ENCODE measurements around the gene PHKB.
"Not testable (repeated sequence)": the region's sequence is repeated elsewhere in the genome, so short reads cannot be mapped to it uniquely, and the experiment has no call there.

Gene PHKB

DNA sequence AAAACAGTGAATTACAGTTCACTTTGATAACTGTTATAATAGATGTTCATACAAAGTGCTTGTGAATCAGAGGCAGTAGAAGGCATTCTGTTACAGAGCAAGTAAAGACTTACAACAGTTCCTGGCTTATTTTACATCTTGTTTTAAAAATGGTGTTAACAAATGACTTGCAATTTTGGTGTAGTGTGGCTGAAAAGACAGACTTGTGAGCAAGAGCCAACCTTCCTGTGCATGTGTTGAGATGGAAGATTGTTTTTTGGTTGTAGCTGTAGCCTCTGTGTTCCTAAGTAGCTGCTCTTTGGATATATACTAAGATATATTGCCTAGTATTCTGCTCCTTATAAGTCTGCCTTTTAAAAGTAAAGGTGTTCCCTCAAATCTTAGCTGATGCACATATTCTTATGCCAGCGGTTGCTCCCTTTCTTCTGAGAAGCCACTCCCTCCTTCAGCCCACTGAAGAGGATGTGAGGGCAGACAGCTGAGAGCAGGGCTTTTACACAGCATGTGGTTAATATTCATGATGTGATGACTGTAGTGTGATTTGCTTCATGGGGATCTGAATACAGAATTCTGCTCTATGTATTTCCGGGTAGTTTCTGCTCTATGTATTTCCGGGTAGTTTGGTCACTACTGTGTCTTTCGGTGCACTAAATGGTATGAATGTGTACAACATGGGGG is 182.3 kb downstream of the PHKB start:
- no peaks in the 10 kb centered on the region for H3K4me1 ChIP-seq
- in situ Hi-C loops (cut with MboI; ENCODE audit: low sequenced_read_pairs) = no loop called here
- H3K9me3 ChIP-seq = no peaks in the 10 kb centered on the region
- DNase-seq (ENCODE audit: low spot score in 2 of 2) = no peak
- no peak overlapping the region for H3K4me3 ChIP-seq
- peaks cover 5% of the 10 kb centered on the region; the same call in 1 of the 2 replicates for H3K36me3 ChIP-seq (replicated peaks)
- no peaks in the 10 kb centered on the region for H3K27me3 ChIP-seq (ENCODE audit: low read depth)

DNA sequence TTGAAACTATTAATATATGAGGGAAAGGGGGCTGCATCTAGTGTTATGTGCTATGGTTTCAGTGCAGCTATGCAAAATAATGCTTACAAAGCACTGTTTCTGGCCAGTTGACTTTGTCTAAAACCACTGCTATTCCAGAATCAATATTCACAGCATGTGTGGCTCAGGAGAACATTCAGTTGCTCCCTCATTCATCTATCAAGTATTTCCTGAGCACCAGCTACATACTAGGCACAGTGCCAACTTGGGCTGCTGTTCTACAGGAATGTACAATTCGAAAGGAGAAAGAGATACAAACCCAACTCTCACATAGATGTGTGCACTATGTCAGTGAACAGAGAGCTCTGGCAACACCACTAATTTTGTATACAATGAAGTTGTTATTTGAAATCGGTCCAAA is 183.0 kb downstream of the PHKB start:
- H3K27me3 ChIP-seq (ENCODE audit: low read depth) = no peaks in the 10 kb centered on the region
- H3K4me3 ChIP-seq = no peak overlapping the region
- in situ Hi-C loops (cut with MboI; ENCODE audit: low sequenced_read_pairs) = no loop called here
- H3K4me1 ChIP-seq = no peaks in the 10 kb centered on the region
- peaks cover 7% of the 10 kb centered on the region; the same call in 1 of the 2 replicates for H3K36me3 ChIP-seq (replicated peaks)
- H3K9me3 ChIP-seq = no peaks in the 10 kb centered on the region
- no peak for DNase-seq (ENCODE audit: low spot score in 2 of 2)

DNA sequence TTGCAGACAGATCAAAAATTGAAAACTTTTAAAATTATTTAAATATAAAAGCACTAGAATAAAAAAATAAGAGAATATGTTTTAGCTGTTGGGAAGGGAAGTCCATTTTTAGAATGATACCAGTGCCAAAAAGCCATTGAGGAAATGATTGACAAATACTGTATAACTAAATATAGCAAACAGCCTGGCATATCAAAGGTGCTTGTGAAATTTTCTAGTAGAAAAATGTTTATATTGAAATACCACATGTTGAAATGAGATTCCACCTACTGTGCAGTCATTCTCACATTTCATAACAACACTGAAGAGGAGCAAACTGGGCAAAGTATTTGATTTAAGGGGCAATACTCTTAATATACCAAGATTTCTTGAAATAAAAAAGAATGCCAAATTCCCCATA is 183.5 kb downstream of the PHKB start:
- in situ Hi-C loops (cut with MboI; ENCODE audit: low sequenced_read_pairs) = no loop called here
- H3K36me3 ChIP-seq (replicated peaks) = peaks cover 10% of the 10 kb centered on the region; the same call in 1 of the 2 replicates
- no peak for DNase-seq (ENCODE audit: low spot score in 2 of 2)

DNA sequence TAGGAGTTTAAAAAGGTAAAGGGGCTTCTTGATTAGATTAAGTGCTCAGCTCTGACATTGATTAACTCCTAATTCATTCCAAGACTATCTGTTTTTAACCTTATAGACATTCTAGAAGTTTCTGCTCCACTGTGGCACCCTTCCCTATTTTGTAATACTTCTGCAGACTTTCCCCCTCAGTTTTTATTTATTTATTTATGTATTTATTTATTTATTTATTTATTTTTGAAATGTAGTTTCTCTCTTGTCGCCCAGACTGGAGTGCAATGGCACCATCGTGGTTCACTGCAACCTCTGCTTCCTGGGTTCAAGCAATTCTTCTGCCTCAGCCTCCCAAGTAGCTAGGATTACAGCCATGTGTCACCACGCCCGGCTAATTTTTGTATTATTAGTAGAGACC is 185.8 kb downstream of the PHKB start:
- H3K4me1 ChIP-seq = no peaks in the 10 kb centered on the region

More for the DNA sequence above, 183.5 kb downstream of the PHKB start:
- Histone ChIP-seq H3K9me3 (no peaks in the 10 kb centered on the region), H3K27me3 (ENCODE audit: low read depth) (no peaks in the 10 kb centered on the region), H3K4me3 (no peak overlapping the region), H3K4me1 (no peaks in the 10 kb centered on the region)

DNA sequence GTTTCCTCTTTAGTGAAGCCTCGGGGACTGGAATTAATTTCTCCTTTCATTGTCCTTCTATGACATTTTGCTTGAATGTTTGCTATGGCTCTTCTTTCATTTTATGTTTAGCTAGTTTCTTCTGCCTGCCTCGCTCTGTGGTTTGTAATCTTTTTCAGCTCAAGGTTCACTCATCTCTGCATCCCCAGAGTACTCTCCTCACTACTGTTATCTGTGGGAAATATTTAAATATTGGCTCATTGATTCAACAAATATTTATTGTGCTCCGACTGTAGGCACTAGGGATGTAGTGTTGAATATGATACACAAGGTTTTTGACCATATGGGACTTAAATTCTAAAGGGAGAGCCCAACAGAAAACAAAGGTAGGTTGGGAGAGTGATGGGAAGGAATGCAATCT is 195.9 kb downstream of the PHKB start:
- H3K27me3 ChIP-seq (ENCODE audit: low read depth) = no peaks in the 10 kb centered on the region
- no peaks in the 10 kb centered on the region for H3K9me3 ChIP-seq
- no peak overlapping the region for H3K4me3 ChIP-seq
- in situ Hi-C loops (cut with MboI; ENCODE audit: low sequenced_read_pairs) = no loop called here
- H3K36me3 ChIP-seq (replicated peaks) = peaks cover 17% of the 10 kb centered on the region
- DNase-seq (ENCODE audit: low spot score in 2 of 2) = no peak
- no peaks in the 10 kb centered on the region for H3K4me1 ChIP-seq

More for the DNA sequence above, 185.8 kb downstream of the PHKB start:
- in situ Hi-C loops (cut with MboI; ENCODE audit: low sequenced_read_pairs) = no loop called here
- Histone ChIP-seq H3K27me3 (ENCODE audit: low read depth) (no peaks in the 10 kb centered on the region), H3K36me3 (replicated peaks) (peaks cover 20% of the 10 kb centered on the region), H3K9me3 (no peaks in the 10 kb centered on the region), H3K4me3 (no peak overlapping the region)
- no peak for DNase-seq (ENCODE audit: low spot score in 2 of 2)

DNA sequence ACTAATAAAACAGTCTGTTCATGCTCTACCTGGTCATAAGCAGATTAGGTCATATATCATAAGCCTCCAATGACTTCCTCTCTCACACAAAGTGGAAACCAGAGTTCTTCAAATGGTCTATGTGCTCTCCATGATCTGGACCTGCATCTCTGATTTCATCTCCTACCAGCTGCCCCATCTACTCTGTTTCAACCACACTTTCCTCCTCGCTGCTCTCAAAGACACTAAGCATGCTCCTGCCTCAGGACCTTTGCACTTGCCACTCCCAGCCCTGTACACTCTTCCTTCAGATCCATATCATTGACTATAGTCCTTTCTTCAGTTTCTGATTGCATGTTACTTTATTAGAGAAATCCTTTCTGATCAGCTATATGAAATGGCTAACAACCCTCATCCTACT is 196.8 kb downstream of the PHKB start:
- H3K4me1 ChIP-seq = no peaks in the 10 kb centered on the region
- in situ Hi-C loops (cut with MboI; ENCODE audit: low sequenced_read_pairs) = no loop called here
- no peaks in the 10 kb centered on the region for H3K9me3 ChIP-seq
- DNase-seq (ENCODE audit: low spot score in 2 of 2) = no peak
- peaks cover 20% of the 10 kb centered on the region for H3K36me3 ChIP-seq (replicated peaks)
- H3K27me3 ChIP-seq (ENCODE audit: low read depth) = no peaks in the 10 kb centered on the region
- no peak overlapping the region for H3K4me3 ChIP-seq

DNA sequence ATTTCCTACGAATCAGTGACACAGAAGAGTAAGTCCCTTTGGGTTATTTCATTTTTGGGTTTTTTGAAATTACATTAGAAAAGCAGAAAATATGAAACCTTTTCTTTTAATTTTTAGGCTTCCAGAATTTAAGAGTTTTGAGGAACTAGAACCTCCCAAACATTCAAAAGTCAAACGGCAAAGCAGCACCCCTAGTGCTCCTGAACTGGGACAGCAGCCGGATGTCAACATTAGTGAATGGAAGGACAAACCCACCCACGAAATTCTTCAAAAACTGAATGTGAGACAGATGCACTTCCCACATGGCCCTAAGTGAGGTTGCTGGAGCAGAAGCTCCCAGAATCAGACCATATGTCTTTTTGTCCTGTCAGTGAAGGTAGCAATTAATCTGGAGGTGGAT is 199.4 kb downstream of the PHKB start:
- Histone ChIP-seq H3K9me3 (no peaks in the 10 kb centered on the region), H3K4me3 (no peak overlapping the region), H3K27me3 (ENCODE audit: low read depth) (no peaks in the 10 kb centered on the region), H3K36me3 (replicated peaks) (peaks cover 14% of the 10 kb centered on the region), H3K4me1 (no peaks in the 10 kb centered on the region)
- DNase-seq (ENCODE audit: low spot score in 2 of 2) = no peak
- in situ Hi-C loops (cut with MboI; ENCODE audit: low sequenced_read_pairs) = no loop called here

DNA sequence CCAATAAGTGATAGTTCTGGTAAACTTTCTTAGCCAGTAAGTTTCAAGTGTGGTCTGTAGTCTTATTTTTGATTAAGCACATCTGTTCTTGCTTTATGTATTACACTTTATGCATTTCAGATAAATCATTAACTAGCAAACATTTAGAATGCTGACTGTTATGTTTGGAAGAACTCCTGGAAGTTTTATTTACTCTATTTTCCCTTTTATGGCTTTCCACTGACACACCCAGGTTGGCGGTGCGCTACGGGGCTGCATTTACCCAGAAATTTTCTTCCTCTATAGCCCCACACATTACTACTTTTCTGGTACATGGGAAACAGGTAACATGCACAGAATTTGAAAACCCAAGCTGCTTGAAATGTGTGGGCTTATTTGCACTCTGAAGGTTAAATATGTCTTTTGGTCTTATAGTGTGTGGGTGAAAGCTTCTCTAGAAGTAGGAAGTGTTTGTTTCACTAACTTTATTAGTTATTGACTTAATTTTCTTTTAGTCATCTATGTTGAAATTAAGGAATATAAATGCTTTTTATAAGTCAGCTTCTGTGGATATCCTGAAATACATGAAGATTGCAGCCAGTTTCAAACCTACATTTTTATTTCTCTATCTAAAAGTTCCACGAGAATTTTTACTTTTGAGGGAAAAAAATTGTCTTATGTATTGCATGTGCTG is 203.7 kb downstream of the PHKB start:
- no peak for DNase-seq (ENCODE audit: low spot score in 2 of 2)
- no peak overlapping the region for H3K4me3 ChIP-seq
- peaks cover 14% of the 10 kb centered on the region for H3K36me3 ChIP-seq (replicated peaks)
- no peaks in the 10 kb centered on the region for H3K4me1 ChIP-seq
- H3K27me3 ChIP-seq (ENCODE audit: low read depth) = no peaks in the 10 kb centered on the region
- in situ Hi-C loops (cut with MboI; ENCODE audit: low sequenced_read_pairs) = no loop called here
- no peaks in the 10 kb centered on the region for H3K9me3 ChIP-seq

DNA sequence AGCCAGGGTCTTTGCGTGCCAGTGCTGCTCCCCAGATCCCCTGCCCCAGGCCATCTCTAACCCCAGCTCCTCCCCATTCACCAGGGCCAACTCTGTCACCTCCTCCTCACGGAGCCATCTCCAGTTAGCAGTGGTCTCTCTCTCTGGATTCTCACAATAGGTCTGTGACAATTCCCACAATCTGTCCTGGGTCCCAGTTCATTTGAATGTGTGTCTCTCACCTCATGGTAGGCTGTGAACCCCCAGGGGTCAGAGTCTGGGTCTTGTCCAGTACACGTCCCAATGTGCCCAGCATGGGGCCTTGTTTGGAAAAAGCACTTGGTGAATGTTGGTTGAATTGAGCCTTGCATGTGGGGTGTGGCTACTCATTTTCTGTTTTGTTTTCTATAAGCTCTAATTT is 205.3 kb downstream of the PHKB start:
- in situ Hi-C loops (cut with MboI; ENCODE audit: low sequenced_read_pairs) = no loop called here

DNA sequence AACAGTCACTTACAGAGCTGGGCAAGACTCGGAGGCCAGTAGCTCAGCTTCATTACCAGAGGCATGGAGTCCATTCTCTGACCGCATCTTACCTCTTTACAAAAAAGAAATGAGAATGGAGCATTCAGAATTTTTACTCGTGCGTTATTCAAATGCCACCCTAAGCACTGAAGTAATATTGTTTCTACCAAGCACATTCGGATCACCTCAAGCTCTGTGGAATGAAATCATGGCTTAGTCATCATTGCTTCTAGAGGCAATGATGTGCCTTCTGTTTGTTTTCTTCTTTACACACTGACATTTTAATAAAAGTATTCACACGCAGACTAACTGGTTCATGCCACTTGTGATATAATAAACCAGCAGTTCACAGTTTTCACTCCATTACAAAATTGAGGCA is 206.8 kb downstream of the PHKB start:
- H3K36me3 ChIP-seq (replicated peaks) = no peaks in the 10 kb centered on the region
- DNase-seq (ENCODE audit: low spot score in 2 of 2) = no peak
- H3K4me1 ChIP-seq = no peaks in the 10 kb centered on the region
- H3K9me3 ChIP-seq = no peaks in the 10 kb centered on the region
- H3K4me3 ChIP-seq = no peak overlapping the region
- in situ Hi-C loops (cut with MboI; ENCODE audit: low sequenced_read_pairs) = no loop called here
- H3K27me3 ChIP-seq (ENCODE audit: low read depth) = no peaks in the 10 kb centered on the region

More for the DNA sequence above, 205.3 kb downstream of the PHKB start:
- Histone ChIP-seq H3K4me3 (no peak overlapping the region), H3K4me1 (no peaks in the 10 kb centered on the region), H3K9me3 (no peaks in the 10 kb centered on the region), H3K27me3 (ENCODE audit: low read depth) (no peaks in the 10 kb centered on the region), H3K36me3 (replicated peaks) (peaks cover 5% of the 10 kb centered on the region)
- DNase-seq (ENCODE audit: low spot score in 2 of 2) = no peak

DNA sequence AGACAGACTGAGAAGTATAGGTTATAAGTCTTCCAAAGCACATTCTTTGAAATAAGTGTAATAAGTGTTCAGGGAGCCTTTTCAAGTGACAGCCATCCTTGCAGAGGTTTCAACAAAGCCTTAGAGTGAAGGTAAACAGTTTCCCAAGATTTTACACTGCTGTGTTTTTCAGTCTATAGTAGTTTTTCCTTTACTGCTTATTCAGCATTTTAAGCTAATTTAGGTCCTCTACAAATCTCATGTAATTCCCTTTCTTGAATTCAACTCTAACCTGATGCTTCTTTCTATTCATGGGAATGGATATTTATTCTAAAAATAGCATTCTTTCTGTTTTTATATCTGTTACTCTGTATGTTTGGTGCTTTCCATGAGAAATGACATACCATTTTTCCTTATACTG is 211.3 kb downstream of the PHKB start:
- Histone ChIP-seq H3K27me3 (ENCODE audit: low read depth) (no peaks in the 10 kb centered on the region), H3K9me3 (no peaks in the 10 kb centered on the region), H3K4me1 (peaks cover 16% of the 10 kb centered on the region), H3K36me3 (replicated peaks) (peaks cover 5% of the 10 kb centered on the region), H3K4me3 (no peak overlapping the region)
- in situ Hi-C loops (cut with MboI; ENCODE audit: low sequenced_read_pairs) = no loop called here
- no peak for DNase-seq (ENCODE audit: low spot score in 2 of 2)

DNA sequence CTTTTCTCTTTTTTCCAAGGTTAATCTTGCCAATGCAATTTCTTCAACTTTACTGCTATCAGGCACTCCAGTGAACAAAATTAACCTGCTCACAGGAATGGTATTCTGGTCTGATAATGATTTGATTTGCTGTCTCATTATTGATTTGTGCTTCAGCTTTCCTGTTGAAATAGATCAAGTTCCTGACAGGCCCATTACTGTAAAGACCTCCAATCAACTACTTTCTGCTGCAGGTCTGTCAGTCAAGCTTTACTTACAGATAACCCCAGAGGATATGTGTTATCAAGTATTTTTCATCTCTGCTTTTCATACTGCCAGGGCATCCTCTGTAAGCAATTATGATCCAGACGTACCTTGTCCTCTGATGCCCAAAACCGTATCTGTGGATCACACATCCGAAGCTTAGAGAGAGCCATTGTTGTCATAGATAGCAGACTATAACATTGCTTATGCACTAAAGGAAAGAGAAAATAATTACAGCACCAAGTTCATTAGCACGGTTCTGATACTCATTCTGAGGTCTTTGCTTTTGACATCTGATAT is 215.6 kb downstream of the PHKB start:
- no peak for DNase-seq (ENCODE audit: low spot score in 2 of 2)
- Histone ChIP-seq H3K36me3 (replicated peaks) (peaks cover 6% of the 10 kb centered on the region), H3K4me3 (no peak overlapping the region), H3K27me3 (ENCODE audit: low read depth) (no peaks in the 10 kb centered on the region), H3K4me1 (peaks cover 16% of the 10 kb centered on the region), H3K9me3 (no peaks in the 10 kb centered on the region)
- in situ Hi-C loops (cut with MboI; ENCODE audit: low sequenced_read_pairs) = no loop called here

DNA sequence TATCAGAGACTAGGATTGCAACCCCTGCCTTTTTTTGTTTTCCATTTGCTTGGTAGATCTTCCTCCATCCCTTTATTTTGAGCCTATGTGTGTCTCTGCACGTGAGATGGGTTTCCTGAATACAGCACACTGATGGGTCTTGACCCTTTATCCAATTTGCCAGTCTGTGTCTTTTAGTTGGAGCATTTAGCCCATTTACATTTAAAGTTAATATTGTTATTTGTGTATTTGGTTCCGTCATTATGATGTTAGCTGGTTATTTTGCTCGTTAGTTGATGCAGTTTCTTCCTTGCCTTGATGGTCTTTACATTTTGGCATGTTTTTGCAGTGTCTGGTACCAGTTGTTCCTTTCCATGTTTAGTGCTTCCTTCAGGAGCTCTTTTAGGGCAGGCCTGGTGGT is 220.4 kb downstream of the PHKB start:
- H3K36me3 ChIP-seq (replicated peaks); H3K9me3 ChIP-seq; H3K4me1 ChIP-seq; H3K4me3 ChIP-seq; in situ Hi-C loops (cut with MboI; ENCODE audit: low sequenced_read_pairs); H3K27me3 ChIP-seq (ENCODE audit: low read depth); DNase-seq (ENCODE audit: low spot score in 2 of 2): not testable (repeated sequence)

DNA sequence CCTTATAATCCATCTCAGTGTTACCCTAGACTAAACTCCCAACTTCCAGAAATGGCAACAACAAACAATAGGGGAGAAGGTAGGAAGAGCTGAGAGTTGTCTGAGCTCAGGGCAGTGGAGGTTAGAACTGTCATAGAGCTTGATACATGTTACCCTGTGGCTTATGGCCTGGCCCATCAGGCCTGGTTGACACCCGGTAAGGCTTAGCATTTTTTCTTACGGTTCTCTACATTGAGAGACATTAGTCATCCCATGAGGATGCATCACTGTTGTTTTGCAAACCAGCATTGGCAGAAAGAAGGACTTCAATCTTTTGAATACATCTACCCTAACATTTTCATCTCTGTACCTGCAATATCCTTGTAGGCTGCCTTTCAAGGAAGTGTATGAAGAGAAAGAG is 226.6 kb downstream of the PHKB start:
- in situ Hi-C loops (cut with MboI; ENCODE audit: low sequenced_read_pairs) = no loop called here
- Histone ChIP-seq H3K27me3 (ENCODE audit: low read depth) (no peaks in the 10 kb centered on the region), H3K36me3 (replicated peaks) (peaks cover 7% of the 10 kb centered on the region), H3K9me3 (no peaks in the 10 kb centered on the region), H3K4me1 (no peaks in the 10 kb centered on the region), H3K4me3 (no peak overlapping the region)
- no peak for DNase-seq (ENCODE audit: low spot score in 2 of 2)

Data from HAP-1 (cell line).